GM18858 (cell line): ENCODE data around the gene ADI1.

Experiments used
- ATAC-seq: cut with Tn5 transposase; IDR thresholded peaks from one replicate; pipeline ENCODE4 v1.9.1; 2021; ENCODE audit not compliant: unreplicated experiment

ADI1 gene

DNA sequence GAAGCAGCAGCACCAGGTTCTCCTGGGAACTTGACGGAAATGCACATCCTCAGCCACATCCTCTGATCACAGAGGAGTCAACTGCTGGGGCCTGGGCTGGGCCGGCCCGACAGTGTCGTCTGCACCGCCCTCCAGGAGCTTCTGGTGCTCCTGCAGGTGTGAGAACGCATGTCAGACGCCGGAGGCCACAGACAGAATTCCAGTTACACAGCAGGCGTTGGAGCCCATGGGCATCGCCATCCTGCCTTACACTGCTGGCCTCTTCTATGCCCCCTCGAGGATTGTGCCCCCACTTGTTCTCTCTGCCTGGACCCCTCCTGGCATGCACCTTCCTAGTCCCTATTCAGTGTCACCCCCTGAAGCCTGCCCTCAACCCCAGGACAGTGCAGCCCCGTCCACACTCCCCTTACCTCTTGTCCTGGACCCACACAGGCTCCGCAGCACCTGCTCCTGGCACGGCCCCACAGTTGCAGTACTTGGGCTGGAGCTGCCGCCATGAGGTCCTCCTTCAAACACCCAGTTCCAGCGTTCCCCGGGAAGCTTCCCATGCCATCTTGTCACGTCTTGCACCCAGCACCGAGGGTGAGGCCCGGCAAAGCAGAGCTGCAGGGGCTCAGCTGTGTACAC, 37.5 kb downstream of the ADI1 start:
- no peak for ATAC-seq

DNA sequence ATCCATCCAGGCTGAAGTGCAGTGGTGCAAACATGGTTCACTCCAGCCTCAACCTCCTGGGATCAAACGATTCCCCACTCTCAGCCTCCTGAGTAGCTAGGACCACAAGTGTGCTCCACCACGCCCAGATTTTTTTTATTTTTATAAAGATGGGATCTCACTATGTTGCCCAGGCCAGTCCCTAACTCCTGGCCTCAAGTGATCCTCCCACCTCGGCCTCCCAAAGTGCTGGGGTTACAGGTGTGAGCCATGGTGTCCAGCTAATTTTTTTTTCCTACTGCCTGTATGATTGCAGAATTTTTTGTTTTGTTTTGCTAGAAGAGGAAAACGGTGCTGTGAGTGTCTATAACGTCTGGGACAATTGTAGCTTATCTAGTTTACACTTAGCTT, 38.3 kb downstream of the ADI1 start:
- no peak for ATAC-seq

DNA sequence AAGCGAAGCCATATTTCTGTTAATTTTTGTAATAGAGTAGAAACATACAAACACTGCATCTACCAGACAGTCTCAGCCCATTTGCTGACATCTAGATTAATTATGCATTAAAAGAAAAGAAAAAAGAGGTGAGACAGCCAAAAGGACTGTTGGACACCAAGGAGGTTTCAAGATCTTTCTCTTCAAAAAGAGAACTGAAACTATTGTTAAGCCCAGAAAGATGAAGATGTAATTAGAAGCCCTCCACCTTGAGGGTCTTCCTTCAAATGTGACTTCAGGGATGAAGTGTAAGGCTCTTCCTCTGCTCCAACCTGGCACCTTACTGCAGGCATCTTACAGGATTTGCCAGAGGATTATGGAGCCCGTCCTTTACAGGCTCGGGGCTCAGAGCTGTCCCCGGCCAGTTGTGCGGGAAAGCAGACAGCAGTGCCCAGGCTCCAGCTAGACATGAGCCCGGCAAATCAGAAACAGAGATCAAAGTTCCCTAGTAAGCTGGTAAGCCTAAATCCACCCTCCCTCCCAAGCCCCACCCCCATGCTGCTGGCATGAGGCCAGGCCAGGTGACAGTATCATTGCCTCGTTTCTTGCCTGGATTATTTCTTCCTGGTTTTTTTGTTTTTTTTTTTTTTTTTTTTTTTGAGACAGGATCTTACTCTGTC, 38.9 kb downstream of the ADI1 start:
- no peak for ATAC-seq

DNA sequence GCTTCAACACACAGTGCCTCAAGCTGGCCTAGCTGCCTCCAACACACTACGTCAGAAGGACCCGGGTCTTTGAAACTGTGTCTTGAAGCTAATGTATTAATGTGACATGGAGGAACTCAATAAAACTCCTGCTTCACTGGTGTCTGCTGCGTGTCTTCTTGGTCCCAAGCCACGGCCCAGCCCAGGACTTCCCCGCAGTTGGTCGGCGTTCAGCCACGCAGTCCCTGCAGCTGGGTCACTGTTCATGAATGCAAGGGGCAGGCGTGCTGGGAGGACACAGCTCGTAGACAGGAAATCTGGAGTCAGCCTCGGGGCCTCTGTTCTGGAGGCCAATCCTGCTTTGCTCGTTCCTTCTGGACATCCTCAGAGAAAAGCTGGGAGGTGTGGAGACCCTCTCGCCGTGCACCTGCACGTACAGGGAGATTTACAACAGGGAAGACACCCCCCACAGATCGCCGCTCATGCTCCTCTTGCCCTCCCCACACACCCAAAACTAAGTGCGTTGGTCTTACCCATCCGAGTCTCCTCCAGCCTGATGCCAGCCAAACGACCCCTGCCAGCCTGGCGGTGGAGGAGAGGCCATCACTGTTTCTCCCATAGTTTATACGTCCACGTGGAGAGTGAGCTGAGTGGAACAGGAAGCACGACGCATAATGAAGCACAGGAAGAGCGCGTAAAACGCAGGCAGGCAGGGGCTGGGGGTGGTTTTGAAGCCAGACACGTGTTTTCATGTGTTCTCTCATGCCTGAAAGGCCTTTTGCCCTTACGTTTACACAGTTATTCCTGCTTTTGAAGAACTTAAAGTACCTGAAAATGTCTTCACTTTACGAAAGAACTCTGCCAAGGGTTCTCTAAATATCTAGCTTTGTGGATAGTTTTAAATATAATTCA, 39.7 kb downstream of the ADI1 start:
- ATAC-seq = no peak

DNA sequence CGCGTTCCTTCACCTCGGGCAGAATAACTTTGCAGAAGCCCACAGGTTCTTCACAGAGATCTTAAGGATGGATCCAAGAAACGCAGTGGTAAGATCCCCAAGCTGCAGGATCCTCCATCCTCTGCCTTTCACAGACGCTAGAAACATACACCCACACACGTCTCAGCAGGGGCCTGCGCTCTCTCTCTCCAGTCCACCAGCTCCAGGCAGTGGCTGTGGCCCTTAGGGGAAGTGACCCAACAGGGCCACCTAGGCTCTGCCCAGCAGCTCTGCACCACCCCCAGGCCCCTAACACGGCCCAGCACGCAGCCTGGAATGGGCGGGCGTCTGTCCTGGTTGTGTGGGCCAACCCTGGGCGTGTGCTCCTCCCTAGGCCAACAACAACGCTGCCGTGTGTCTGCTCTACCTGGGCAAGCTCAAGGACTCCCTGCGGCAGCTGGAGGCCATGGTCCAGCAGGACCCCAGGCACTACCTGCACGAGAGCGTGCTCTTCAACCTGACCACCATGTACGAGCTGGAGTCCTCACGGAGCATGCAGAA, 40.4 kb downstream of the ADI1 start:
- no peak for ATAC-seq

DNA sequence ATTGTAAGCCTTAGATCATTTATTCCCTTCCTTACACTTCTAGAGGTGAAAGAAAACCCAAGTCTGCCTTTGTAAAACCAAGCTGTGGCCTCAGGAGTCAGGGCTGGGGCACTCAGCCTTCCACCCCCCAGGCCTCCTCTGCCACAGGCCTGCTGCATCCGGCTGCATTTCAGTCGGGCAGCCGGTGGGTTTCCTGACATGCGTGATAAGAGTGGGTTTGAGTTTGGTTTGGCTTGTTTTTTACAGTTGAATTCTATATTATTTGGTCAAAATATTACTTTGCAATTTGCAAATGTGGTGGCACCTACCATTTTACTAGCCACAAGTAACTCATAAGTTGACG, 42.4 kb downstream of the ADI1 start:
- ATAC-seq = no peak

DNA sequence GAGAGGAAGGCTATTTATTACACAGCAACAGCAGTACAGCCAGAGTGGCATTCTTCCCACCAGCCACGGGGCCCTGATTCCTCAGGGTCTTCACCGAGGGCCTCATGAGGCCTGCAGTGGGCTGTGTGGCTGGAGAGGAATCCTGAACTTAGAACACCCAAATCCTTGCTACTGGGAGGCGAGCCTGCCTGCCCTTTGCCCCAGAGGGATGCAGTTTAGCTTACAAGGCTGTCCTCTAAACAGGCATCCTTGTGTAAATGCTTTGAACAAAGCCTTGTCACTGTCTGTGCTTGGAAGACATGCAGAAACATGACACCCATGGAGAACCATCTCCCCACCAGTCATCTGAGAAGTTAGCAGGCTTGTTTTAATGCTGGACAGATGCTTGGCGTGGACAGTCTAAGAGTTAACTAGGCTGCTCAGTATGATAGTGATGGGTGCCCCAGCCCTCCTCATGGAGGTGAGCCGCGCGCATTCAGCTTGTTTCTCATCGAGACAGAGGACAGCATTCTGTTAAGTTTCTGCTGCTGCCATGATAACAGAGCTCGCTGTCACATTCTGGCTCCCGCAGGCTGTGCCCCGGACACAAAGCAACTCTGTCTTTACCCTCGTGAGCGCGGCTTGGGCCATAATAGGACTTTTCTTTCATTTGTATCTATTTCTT, 42.9 kb downstream of the ADI1 start:
- ATAC-seq = no peak

DNA sequence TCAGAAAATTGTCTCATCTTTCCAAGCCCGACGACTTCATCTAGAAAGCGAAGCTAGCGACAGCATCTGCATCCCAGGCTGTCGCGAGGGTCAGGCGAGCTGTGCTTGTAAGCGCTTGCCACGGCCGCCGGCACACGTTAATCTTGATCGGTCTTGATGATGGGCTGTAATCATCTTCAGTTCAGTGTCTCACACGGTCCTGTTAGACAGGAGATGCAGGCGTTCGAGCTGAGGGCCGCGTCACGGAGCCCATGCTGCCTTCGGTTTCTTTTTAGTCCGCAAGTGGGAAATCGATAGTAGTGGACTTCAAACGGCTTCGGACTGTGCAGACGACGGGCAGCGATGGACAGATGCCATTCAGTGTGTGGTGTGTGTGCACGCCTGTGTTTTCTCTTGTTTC, 43.6 kb downstream of the ADI1 start:
- ATAC-seq = no peak

DNA sequence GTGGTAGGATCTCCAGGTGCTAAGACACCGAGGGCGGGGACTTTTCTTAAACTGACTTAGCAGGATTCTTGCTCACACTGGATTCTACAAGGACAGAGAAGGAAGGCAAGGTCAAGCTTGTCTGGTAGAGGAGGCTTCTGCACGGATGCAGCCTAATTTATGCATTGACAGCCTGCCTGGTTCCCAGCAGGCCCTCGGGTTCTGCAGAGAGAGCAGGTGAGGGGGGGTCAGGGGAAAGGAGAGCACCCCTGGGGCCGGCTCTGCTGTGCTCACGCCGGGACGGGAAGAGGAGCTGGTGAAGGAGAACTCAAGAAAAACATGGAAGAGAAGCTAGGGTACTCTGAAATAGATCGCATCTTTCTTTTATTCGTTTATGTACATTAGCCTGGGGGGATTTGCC, 46.4 kb downstream of the ADI1 start:
- no peak for ATAC-seq

DNA sequence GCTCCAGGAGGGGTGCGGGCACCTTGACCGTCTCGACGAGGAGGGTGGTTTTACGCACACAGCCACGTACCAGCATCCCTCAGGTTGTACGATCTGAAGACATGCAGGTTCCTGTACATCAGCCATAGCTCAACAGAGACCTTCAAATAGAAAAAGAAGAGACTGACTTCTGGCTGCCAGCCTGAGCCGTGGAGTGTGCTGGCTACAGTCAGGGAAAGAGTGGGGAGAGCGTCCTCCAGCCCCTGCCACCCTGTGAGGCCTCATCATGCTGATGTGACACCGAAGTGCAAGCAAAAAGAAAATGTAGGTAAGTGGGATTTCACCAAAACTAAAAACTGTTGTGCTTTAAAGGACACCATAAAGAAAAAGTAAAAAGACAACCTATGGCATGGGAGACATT, 47.0 kb downstream of the ADI1 start:
- no peak for ATAC-seq

DNA sequence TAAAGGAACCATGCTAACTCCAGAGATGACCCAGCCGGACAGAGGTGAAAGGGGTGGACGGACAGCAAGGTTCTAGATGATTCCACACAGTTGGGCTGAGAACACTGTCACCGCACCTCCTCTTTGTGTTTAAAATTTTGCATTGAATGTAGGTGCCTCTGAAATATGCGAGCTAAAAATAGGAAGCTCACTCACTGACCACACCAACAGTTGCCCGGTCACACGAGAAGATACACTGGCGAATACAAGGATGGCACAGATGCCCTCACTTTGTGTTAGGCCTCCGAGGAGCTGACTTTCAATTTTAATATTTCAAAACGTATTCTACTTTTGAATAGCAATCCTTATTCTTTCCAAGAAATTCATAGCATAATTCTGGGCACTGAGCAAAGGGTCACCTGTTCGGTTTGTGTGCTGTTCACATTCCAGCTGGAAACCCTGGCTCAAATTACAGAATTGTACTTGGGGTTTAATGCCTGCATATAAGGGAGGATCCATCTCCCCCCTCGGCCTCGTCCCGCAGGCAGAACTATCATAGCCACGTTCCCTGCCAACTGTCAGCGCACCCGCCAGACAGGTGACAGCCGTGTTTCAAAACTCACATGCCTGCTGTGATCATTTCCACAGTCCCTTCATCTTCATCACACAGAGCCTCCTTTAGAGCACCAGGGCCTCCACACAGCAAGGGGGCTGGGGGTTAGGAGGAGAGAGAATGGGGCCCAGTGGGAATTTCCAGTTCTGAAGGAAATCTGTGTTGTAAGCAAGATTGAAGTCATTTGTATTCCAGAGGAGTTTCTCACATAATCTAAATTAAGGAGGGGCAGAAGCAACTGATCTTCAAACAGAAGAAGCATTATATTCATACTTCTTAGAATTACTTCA, 48.2 kb downstream of the ADI1 start:
- ATAC-seq = no peak

DNA sequence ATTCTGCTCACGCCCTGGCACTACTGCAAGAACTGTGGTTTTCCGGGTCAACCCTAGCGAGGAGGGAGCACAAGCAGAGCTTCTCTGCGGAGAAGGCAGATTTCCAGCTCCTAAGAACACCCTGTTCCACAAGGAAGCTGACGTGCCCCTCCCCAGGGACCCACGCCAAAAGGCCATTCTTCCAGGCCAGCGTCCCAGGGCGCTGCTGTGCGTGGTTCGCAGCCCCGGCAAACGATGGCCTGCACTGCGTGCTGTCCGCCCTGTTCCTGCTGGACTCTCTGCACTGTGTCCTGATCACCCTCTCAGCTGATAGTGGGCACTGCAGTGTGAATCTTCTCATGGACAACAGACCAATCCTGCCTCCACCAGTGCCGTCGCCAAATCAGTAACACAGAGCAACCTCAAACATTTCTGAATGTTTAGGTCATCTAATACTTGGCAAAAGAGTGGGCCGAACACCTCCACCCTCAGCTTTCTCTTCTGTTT, 49.1 kb downstream of the ADI1 start:
- ATAC-seq = no peak

DNA sequence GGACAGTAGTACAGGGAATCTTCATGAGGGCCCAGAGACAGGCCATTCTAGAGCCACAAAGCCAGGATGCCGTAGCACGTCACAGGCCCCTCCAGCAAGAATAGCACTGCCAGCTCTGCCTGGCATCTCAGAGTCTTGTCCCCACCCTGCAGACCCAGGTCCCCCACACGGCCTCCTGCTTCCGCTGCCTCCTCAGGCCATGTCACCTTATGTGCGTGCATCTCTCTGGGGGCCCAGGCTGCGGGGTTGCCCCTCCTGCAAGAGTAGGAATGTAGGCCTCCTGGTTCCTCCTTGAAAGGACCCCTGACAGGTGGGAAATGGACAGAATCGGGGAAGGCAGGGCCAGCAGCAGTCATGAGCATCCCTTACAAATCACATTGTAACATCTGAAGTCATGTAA, 49.8 kb downstream of the ADI1 start:
- no peak for ATAC-seq

DNA sequence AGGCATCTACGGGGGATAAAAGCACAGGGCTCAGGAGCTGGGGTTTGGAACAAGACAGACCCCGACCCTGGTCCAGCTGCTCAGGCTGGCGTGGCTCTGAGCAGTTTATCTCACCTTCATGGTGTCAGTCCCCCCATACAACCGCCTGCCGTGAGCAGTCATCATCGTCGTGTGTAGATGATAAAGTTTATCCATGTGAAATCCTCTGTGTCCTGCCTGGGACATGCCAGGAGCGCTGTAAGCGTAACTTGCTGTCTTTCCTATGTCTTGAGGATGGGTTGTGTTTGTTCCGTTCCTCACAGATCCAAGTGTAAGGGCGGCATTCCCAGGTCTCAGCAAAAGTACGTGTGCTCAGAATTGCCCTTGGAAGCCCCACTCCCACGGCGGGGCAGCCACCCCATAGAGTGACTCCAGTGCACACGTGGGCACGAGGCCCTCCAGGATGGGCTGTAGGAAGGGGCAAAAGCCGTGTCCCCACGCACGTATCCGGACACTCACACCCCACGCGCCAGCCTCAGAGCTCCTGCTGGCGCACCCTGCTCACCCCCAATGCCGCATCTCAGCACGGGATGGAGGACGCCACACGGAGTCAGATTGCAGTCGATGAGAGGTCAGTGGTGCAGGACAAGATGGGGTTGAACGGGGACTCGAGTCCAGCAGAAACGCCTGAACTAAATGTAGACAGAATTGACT, 50.9 kb downstream of the ADI1 start:
- no peak for ATAC-seq

DNA sequence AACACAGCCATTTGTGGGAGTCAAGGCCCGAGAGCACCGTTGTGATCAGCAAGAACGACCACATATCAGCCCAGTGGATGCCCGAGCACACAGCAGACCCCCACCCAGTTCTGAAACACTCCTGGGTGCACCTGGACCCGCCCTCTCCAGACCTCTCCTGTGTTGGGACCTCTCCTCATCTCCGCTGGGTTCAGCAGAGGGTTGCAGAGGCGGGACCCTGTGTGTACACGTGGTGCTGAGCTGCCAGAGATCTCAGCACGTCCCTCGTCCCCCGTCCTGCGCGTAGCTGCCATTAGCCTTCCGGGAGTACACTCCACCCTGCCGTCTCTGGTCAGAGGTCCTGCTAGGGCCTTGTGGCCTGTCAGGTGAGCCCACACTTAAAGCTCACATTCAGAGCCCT, 51.7 kb downstream of the ADI1 start:
- no peak for ATAC-seq

DNA sequence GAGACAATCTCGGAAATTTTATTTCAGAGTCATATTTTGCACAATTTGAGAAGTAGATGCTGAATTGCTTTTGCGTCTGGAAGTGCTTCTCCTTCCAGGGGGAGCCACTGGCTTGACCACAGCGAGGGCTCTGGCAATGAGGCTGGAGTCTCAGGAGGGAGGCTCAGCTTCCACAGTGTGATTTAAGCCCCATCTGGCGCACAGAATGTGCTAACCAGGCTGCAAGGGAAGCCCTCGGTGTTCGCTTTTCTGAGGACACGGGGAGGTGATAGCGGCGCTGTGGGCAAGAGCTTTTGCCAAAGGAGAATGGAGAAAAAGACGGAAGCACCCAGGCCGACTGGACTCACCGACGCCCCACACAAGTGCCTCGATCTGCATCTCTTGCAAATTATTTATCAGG, 52.4 kb downstream of the ADI1 start:
- ATAC-seq = no peak

DNA sequence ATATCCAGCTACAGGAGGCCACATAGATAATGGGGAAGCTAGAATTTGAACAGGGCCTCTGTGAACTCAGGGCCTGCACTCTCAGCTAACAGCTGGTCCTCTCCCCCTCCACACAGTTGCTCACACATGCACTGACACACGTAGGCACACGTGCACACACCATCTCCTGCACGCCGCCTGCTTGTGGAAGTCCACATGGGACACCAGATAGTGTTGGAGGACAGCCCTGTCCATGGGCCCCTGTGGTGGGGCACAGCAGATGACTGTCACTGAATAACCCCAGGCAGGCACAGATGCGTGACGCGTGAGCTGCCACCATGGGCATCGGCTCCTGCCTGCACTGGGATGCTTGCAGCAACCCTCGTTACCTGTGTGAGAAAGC, 52.9 kb downstream of the ADI1 start:
- no peak for ATAC-seq

DNA sequence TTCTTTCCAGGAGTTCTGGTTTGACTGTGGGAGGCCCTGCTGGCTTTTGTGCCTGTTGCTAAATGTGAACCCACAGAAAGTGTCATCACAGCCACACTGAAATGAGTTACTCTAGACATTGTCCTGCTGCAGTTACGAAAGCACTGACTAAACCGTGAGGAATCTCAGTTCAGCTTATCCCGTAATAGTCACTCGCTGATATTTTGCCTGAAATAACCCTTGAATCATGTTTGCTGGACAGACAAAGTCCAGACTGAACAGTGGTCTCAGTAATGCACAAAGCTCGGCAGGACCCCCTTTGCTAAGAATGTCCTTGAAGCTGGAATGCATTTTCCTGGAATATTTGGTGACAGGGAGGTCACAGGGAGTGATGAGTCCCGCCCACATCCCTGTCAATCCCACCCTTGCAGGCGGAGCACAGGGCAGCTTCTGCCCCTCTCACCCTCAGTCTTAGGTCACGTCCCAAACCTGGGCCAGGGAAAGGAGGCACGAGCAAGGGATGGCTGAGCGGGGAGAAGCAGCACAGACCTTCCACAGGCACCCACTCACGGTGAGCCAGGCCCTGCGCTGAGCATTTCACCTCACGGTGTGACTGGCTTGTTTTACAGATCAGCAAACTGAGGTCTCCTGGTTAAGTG, 53.4 kb downstream of the ADI1 start:
- ATAC-seq = no peak

DNA sequence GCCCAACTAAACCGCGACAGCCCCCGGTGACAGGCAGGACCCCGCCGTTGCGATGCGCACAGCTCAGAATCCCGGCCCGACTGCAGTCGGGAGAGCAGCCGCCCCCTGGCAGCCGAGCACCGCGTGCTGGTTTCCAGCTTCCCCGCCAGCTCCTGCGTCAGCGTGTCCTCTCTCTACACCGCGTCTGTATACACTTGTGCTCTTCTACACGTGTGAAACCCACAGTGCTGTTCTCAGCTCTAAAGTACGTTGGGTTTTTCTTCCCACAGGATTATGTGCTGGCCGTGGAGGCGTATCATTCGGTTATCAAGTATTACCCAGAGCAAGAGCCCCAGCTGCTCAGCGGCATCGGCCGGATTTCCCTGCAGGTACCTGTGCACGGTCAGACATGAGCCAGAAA, 54.0 kb downstream of the ADI1 start:
- ATAC-seq = no peak
